Left ventricle myocardium inferior (tissue), 1 donor: Measurements from ENCODE around the gene RABGAP1. TPM values are rescaled to one million over a fixed set of nuclear protein-coding genes. Genes with fewer than 3 reads are reported as not detected.

Experiments used
- DNase-seq: peaks from one replicate; pipeline ENCODE4 v3.0.0-alpha.2; 2020
- H3K27ac ChIP-seq: fragments of 200-600 bp; replicated peaks from 2 replicates; pipeline ENCODE4 v1.8.0; 2021
- H3K27me3 ChIP-seq: fragments of 200-600 bp; 2 replicates; pipeline ENCODE4 v1.8.0; 2021; ENCODE audit warnings: low read depth
- H3K36me3 ChIP-seq: fragments of 200-600 bp; 2 replicates; pipeline ENCODE4 v1.8.0; 2021
- H3K4me1 ChIP-seq: fragments of 200-600 bp; 2 replicates; pipeline ENCODE4 v1.8.0; 2021
- H3K4me3 ChIP-seq: fragments of 200-600 bp; 2 replicates; pipeline ENCODE4 v1.8.0; 2021; ENCODE audit warnings: mild to moderate bottlenecking, moderate library complexity
- H3K9me3 ChIP-seq: fragments of 200-600 bp; replicated peaks from 2 replicates; pipeline ENCODE4 v1.8.0; 2021
- intact Hi-C: fragments of 100-400 bp; cut with micrococcal nuclease; formaldehyde crosslinking; loops from one replicate; pipeline ENCODE4 v1.11.0; 2022
- total RNA-seq: library from RNA; stranded (reverse); fragmentation: NEBNext Ultra II Directional; extraction: Animal tissue kit (Norgen Biotek cat#: 25700); gene quantifications from one replicate; pipeline ENCODE4 v1.2.1, GENCODE V29; 2021
- TF ChIP-seq, protein P1 (sequence below): fragments of 200-600 bp; IDR thresholded peaks from 2 replicates; pipeline ENCODE4 v1.8.0; 2021; ENCODE audit warnings: antibody characterized with exemption, mild to moderate bottlenecking, borderline replicate concordance
- donor health status: DM: no; HTN: yes; CAD: no; lungs with severe emphysema.

Gene RABGAP1
- total RNA-seq, 1 donor from 2014 or later = 48.2 TPM

DNA sequence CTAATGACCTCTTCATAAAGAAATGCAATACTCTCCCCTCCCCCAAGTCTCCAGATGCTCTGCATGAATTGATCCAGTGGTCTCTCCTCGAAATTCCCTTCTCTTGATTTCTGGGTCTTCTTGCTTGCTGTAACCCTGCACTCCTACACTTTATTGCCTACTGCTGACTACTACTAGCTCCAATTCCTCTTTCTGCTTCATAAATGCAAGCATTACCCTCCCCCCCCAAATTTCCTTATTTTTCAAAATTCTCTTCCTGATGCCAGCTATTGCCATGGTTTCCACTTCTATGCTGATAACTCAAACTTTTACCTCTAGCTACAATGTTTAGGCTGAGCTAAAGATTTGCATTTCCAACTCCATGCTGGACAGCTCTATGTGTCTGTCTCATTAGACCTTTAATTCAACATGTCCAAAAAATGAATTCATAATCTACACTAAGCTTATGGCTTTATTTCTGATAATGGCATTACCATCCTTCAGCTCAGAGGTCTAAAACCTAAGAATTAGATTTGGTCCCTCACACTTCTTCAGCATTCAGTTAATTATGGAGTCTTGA lies 10.9 kb upstream of the RABGAP1 start:
- intact Hi-C loops = no loop called here
- Histone ChIP-seq H3K27me3 (no peaks in the 10 kb centered on the region), H3K4me3 (peak overlapping the region; percentile 90), H3K4me1 (peaks cover 59% of the 10 kb centered on the region), H3K36me3 (peaks cover 5% of the 10 kb centered on the region), H3K9me3 (no peaks in the 10 kb centered on the region), H3K27ac (no peak overlapping the region)
- TF ChIP-seq, protein P1, sequence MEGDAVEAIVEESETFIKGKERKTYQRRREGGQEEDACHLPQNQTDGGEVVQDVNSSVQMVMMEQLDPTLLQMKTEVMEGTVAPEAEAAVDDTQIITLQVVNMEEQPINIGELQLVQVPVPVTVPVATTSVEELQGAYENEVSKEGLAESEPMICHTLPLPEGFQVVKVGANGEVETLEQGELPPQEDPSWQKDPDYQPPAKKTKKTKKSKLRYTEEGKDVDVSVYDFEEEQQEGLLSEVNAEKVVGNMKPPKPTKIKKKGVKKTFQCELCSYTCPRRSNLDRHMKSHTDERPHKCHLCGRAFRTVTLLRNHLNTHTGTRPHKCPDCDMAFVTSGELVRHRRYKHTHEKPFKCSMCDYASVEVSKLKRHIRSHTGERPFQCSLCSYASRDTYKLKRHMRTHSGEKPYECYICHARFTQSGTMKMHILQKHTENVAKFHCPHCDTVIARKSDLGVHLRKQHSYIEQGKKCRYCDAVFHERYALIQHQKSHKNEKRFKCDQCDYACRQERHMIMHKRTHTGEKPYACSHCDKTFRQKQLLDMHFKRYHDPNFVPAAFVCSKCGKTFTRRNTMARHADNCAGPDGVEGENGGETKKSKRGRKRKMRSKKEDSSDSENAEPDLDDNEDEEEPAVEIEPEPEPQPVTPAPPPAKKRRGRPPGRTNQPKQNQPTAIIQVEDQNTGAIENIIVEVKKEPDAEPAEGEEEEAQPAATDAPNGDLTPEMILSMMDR = no peak
- DNase-seq = no peak

DNA sequence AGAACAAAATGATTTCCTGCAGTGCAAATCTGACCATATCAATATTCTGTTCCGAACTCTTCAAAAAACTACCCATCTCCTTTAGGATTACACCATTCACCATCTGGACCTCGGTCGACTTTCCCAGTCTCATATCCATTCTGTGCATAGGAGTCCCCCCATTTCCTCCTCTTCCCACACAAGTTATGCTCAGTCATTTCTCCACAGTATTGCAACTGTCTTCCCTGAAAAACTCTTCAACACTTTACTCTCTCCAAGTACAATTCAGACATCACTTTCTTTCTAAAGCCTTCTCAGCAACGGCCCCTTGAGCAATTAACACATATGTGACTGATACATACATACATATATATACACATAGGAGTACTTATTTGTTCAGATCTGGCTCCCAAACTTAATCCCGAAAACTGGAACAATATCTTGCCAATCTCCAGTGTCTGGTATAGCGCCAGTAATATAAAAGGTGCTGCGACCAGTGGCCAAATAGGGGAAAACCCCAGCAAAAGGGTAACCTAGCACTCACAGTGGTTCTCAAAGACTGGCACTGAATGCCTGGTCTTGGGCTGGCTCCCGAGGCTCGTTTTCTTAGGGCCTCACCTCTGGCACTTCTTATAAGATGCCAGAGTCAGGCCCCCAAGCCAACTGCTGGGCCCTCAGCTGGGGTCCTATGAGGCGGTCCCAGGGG lies 10.1 kb upstream of the RABGAP1 start:
- intact Hi-C loops = no loop called here
- Histone ChIP-seq H3K4me3 (peak overlapping the region; percentile 90), H3K36me3 (peaks cover 5% of the 10 kb centered on the region), H3K27ac (peak overlapping the region; percentile 89), H3K4me1 (peaks cover 59% of the 10 kb centered on the region), H3K27me3 (no peaks in the 10 kb centered on the region), H3K9me3 (no peaks in the 10 kb centered on the region)
- TF ChIP-seq, protein P1 = no peak
- DNase-seq = no peak

DNA sequence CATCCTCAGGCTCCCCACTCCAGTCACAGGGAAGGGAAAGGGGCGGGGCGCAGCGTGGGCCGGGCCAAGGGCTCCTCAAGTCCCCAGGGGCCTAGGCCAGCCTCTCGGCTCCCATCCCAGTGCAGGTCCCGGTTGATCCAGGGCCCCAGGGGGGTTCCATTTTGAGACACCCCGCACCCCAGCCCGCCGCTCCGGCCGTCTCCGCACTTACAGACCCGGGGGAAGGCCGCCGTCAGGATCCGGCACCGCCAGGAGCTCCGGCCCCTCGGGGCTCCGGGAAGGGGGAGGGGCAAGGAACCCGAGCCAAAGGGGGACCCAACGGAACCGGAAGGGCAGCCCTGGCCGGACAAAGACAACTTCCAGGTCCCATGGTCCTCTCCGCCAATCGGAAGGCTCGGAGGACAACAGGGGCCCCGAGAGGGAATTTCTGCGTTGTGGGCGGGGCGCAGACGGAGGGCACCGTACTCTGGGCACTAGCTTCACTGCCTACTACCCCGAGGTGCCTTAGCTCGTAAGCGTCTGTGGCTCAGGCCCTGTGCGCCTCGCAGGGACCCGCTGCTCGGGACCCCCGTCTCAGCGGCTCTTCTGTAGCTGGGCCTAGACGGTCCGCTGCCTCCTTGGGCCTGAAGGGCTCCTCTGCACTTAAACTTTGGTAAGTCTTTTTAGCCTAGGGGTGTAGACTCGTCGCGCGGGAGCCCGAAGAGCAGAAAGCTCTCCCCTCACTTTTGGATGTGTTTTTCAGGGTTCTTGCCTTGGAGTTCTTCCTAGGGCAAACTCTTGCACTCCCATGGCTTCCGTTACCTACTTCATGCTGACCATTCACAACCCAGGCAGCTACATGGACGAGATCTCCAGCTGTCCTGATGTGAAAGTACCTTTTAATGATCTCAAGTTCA lies 9.3 kb upstream of the RABGAP1 start, which contains the start of gene ZBTB26:
ZBTB26 (minus strand) TSS at position 287 of the 896 bp plus-strand sequence. CDS start 11,578 bp downstream, outside the sequence.
- peak within 1 kb of the TSS; percentile 89 for H3K27ac ChIP-seq
- no peaks in the 10 kb centered on the region for H3K9me3 ChIP-seq
- H3K4me3 ChIP-seq = peak within 1 kb of the TSS; percentile 90
- intact Hi-C loops = no loop called here
- H3K36me3 ChIP-seq = peaks cover 9% of the 10 kb centered on the region
- TF ChIP-seq, protein P1 = no peak
- peak; percentile 94 for DNase-seq
- no peaks in the 10 kb centered on the region for H3K27me3 ChIP-seq
- peaks cover 59% of the 10 kb centered on the region for H3K4me1 ChIP-seq

DNA sequence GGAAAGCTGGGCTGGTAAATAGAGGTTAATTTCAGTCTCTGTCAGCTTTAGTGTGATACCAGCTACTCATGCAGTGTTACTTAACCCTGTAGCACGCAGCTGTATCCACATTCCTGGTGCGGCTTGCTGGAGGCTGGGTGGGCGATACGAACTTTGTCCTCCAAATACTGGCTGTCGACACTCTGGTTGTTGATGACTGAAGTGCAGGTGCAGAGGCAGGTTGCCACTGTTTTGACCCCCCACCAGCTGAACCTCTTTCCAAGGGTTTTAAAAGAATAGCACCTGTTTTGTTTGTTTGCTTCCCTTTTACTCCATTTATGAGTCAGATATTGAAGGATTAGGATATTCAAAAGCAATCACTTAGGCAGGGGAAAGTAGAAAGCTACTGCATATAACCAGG lies 4.4 kb upstream of the RABGAP1 start:
- Histone ChIP-seq H3K4me1 (peaks cover 57% of the 10 kb centered on the region), H3K27ac (no peak overlapping the region), H3K9me3 (no peaks in the 10 kb centered on the region), H3K4me3 (no peak overlapping the region), H3K36me3 (peaks cover 24% of the 10 kb centered on the region), H3K27me3 (no peaks in the 10 kb centered on the region)
- intact Hi-C loops = no loop called here
- TF ChIP-seq, protein P1 = no peak
- DNase-seq = no peak

DNA sequence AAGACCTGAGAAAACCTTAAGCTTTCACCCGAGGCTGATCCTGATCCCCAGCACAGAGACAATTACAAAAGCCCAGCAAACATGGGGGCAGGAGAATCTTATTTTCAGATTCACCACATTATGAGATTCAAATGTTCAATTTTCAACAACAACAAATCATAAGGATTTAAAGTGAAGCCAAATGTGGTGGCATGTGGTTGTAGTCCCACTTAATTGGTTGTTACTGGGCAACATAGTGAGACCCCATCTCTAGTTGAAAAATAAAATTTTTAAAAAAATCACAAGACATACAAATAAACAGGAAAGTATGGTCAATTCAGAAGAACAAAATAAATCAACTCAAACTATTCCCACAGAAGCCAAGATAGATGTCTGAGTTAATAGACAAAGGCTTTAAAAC lies 3.9 kb upstream of the RABGAP1 start:
- Histone ChIP-seq H3K27me3 (no peaks in the 10 kb centered on the region), H3K9me3 (no peaks in the 10 kb centered on the region), H3K4me1 (peaks cover 57% of the 10 kb centered on the region), H3K4me3 (no peak overlapping the region), H3K27ac (no peak overlapping the region), H3K36me3 (peaks cover 24% of the 10 kb centered on the region)
- DNase-seq = no peak
- intact Hi-C loops = no loop called here
- TF ChIP-seq, protein P1 = no peak
